Measurements from ENCODE around the gene RAD54L.
"Not testable (repeated sequence)": the region's sequence is repeated elsewhere in the genome, so short reads cannot be mapped to it uniquely, and the experiment has no call there.

RAD54L gene

DNA sequence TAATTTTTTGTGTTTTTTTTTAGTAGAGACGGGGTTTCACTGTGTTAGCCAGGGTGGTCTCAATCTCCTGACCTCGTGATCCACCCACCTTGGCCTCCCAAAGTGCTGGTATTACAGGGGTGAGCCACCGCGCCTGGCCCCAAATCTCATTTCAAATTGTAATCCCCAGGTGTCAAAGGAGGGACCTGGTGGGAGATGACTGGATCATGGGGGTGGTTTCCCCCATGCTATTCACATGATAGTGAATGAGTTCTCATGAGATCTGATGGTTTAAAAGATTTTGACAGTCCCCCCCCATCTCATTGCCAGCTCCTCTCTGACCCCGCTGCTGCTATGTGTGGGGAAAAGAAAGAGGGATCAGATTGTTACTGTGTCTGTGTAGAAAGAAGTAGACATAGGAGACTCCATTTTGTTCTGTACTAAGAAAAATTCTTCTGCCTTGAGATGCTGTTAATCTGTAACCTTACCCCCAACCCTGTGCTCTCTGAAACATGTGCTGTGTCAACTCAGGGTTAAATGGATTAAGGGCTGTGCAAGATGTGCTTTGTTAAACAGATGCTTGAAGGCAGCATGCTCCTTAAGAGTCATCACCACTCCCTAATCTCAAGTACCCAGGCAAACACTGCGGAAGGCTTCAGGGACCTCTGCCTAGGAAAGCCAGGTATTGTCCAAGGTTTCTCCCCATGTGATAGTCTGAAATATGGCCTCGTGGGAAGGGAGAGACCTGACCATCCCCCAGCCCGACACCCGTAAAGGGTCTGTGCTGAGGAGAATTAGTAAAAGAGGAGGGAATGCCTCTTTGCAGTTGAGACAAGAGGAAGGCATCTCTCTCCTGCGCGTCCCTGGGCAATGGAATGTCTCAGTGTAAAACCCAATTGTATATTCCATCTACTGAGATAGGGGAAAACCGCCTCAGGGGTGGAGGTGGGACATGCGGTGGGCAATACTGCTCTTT is 72.7 kb downstream of the RAD54L start:
- not testable (repeated sequence) for DNase-seq (ENCODE audit: low spot score)

- DNase-seq (ENCODE audit: low spot score) = not testable (repeated sequence)
These were observed 74.6 kb downstream of the RAD54L start for GRCh38 chr1:46322191-46322590.

GRCh38 chr1:46325285-46326076 is 77.9 kb downstream of the RAD54L start:
- DNase-seq (ENCODE audit: low spot score) = not testable (repeated sequence)

Data from AG08396 (cell line).